MG63 (cell line): ENCODE measurements around the gene CD82. TPM values are rescaled to one million over a fixed set of nuclear protein-coding genes. Genes with fewer than 3 reads are reported as not detected.
A peak's percentile ranks its signal among the peaks of the same experiment; 100 is the strongest.

Experiments used
- DNase-seq: peaks from one replicate; pipeline ENCODE4 v3.0.0-alpha.2; 2020
- H3K27me3 ChIP-seq: fragments of 250-450 bp; sonication (Bioruptor Pico); 2 replicates; pipeline ENCODE4 v1.5.1; 2020; ENCODE audit warnings: mild to moderate bottlenecking, moderate library complexity
- H3K36me3 ChIP-seq: fragments of 250-450 bp; sonication (Bioruptor Pico); 2 replicates; pipeline ENCODE4 v1.5.1; 2020; ENCODE audit warnings: mild to moderate bottlenecking, moderate library complexity
- H3K4me3 ChIP-seq: fragments of 250-450 bp; sonication (Bioruptor Pico); 2 replicates; pipeline ENCODE4 v1.5.1; 2020; ENCODE audit warnings: mild to moderate bottlenecking, moderate library complexity
- H3K9me3 ChIP-seq: fragments of 250-450 bp; sonication (Bioruptor Pico); 2 replicates; pipeline ENCODE4 v1.5.1; 2020; ENCODE audit warnings: mild to moderate bottlenecking, moderate library complexity
- total RNA-seq: library from RNA; depleted of rRNA; stranded (reverse); fragments of >200 nt; shearing (Covaris generic); gene quantifications from 2 replicates; pipeline ENCODE4 v1.2.3, GENCODE V29; 2014; ENCODE audit warnings: low replicate concordance

CD82 gene
- total RNA-seq, 1 experiment from 2014 or later, result 61.3 TPM

DNA sequence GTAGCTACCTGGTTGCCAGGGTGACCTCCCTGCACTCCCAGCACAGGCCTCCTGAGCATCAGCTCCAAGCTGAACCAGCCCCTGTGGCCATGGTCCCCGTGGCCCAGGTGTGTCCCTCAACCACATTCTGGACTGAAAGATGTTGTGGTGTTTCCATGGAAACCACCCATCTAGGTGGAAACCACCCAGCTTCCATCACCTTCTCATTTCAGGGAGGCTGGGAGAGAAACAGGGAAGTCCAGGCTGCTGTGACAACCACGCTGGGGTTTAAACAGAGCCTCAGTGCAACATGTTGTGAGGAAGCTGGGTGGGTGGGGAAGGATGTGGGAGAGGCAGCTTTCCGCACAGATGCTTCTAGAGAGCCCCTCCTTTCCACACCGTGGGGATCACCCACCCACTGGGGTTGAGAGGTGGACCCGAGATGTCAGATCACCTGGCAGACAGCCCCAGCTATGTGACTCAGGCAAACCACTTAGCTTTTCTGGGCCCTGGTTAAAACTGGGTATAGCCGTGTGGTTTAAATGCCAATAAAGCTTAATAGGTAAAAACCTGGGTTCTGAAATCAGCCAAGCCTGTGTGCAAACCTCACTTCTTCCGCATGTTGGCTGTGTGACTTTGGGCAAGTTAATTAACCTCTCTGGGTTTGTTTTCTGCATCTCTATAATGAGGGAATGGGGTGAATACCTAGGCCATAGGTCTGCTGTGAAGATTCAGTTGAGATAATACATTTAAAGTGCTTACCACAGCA, 46.4 kb downstream of the CD82 start:
- no peak for DNase-seq
- Histone ChIP-seq H3K36me3 (peaks cover under 1% of the 10 kb centered on the region; the same call in 1 of the 2 replicates), H3K9me3 (no peaks in the 10 kb centered on the region), H3K27me3 (no peaks in the 10 kb centered on the region), H3K4me3 (no peak overlapping the region)

DNA sequence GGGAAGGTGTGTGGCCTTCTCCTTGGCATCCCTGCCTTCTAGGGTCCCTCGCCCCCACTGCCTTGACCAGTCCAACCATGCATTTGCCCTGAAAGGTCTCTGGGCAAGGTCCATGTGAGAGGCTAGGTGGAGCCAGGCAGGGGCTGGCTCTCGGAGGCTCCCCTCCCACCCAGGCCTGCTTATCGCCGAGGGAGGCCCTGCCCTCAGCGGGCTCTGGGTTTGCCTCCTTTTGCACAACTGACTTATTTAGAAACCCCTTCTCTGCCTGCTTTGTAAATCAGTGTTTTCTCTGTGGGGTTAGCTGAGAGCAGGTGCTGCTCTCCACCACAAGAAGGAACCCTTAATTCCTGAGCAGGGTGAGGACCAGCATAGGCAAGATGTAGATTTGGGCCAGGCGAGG, 47.7 kb downstream of the CD82 start:
- no peak overlapping the region for H3K4me3 ChIP-seq

DNA sequence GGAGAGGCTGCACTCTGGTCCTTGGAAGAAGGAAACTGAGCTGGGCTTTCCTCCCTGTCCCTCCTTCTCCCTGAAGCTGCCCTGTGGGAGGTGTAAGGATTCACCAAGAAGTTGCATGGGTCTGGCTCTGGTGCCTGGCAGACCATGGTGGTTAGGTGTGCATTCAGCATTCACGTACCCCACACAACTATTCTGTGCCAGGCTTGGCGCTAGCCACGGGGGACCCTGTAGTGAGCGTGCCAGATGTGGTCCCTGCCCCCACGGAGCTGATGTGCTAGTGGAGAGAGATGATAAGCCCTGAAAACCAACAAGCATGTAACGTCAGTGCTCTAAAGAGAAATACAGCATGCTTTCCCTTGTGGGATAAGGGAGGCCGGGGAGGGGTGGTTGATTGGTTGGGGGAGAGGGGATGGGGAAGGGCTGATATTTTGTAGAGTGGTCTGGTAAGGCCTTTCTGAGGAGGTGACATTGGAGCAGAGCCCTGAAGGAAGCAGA, 48.9 kb downstream of the CD82 start:
- H3K27me3 ChIP-seq, result no peaks in the 10 kb centered on the region
- H3K36me3 ChIP-seq, result no peaks in the 10 kb centered on the region
- DNase-seq, result no peak
- H3K9me3 ChIP-seq, result no peaks in the 10 kb centered on the region
- no peak overlapping the region for H3K4me3 ChIP-seq

More for the DNA sequence above, 47.7 kb downstream of the CD82 start:
- no peak for DNase-seq
- H3K36me3 ChIP-seq, result no peaks in the 10 kb centered on the region
- H3K9me3 ChIP-seq, result no peaks in the 10 kb centered on the region
- H3K27me3 ChIP-seq, result no peaks in the 10 kb centered on the region

DNA sequence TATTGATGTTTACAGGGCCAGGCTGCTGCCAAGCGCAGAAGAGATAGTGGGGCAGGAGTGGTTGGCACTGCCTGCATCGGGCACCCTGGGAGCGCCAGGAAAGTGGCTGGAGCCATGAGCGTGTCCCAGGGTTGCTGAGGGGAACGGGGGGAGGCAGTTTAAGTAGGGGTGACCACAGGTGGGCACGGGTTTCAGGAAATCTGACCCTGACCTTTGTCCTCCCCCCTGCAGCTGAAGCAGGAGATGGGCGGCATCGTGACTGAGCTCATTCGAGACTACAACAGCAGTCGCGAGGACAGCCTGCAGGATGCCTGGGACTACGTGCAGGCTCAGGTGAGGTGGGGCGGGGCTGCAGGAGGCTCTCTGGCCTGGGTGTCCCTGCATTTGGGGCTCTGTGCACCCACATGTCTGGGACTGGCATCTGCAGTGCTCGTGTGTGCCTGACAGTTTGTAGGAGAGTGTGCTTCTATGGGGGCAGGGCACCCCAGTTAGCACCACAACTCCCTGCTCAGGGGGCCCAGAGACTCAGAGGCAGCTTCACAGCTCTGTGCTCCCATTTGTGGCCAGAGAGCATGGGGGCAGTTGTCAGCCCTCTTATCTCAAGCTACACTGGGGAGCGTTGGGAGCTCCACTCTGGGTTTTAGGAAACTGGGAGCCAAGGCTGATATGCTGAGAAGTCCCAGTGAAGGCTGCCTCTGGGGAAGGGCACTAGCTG, 49.7 kb downstream of the CD82 start:
- no peak overlapping the region for H3K4me3 ChIP-seq
- no peaks in the 10 kb centered on the region for H3K36me3 ChIP-seq
- DNase-seq, result no peak
- H3K9me3 ChIP-seq, result no peaks in the 10 kb centered on the region
- no peaks in the 10 kb centered on the region for H3K27me3 ChIP-seq

DNA sequence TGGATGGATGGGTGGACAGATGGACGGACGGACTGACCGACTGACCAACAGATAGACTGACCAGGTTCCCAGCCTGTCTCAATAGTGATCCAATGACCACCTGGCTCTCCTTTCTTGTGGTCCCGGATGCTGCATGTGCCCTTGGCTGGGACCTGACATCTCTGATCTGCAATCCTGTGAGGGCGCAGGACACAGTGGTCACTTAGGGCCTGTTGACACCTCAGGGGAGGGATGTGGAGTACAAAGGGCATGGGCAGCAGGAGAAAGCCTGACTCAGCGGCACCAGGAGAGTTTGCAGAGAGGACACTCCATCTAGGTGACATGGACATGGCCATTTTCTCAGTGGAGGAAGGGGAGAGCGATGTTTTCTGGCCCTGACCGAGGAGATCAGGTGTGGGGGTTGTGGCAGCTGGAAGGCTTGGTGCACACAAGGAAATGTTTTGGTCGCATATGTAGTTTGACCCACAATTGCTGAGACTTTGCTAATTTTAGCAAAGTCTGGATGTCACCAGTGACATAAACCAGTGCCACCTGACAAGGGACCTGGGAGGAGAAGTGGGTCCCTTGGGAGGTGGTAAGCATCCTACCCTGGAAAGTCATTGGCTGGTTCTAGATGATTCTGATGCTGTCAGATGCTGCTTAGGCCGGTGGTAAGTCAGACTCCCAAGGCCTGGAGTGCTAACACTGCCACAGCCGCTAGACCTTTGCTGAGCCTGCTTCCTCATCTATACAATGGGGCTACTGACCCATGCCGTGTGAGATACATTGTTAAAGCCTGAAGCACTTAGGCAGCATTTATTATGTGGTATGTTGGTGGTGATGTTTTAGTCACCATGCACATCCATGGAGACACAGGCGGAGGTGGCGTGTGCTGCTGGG, 50.7 kb downstream of the CD82 start:
- Histone ChIP-seq H3K36me3 (no peaks in the 10 kb centered on the region), H3K4me3 (no peak overlapping the region), H3K9me3 (no peaks in the 10 kb centered on the region), H3K27me3 (no peaks in the 10 kb centered on the region)
- DNase-seq, result no peak

DNA sequence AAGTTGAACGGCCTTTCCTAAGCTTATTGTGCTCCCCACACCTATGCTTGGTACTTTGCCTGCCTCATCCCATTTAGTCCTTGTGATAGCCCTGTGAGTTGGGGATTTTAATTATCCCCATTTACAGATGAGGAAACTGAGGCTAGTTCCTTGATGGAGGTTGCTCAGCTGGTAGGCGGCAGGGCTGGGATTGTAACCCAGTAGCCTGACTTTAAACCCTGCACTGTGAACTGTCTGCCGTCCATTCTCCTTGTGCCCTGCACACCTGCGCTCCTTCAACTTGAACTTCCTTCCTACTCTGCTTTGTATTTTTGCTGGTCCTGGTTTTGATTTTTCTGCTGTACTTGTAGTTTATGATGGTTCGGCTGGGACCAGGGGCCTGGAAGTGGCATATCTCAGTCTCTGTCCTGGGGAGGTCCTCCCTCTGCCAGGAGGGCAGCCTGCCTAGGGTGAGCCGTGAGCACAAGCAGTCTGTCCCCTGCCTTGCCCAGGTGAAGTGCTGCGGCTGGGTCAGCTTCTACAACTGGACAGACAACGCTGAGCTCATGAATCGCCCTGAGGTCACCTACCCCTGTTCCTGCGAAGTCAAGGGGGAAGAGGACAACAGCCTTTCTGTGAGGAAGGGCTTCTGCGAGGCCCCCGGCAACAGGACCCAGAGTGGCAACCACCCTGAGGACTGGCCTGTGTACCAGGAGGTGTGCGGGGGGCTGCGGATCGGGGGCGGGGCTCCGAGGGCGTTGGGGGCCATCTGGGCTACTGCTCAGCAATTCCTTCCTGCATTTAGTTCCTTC, 52.4 kb downstream of the CD82 start:
- no peak for DNase-seq
- Histone ChIP-seq H3K27me3 (no peaks in the 10 kb centered on the region), H3K4me3 (no peak overlapping the region), H3K9me3 (no peaks in the 10 kb centered on the region), H3K36me3 (peaks cover 3% of the 10 kb centered on the region; the same call in 1 of the 2 replicates)

DNA sequence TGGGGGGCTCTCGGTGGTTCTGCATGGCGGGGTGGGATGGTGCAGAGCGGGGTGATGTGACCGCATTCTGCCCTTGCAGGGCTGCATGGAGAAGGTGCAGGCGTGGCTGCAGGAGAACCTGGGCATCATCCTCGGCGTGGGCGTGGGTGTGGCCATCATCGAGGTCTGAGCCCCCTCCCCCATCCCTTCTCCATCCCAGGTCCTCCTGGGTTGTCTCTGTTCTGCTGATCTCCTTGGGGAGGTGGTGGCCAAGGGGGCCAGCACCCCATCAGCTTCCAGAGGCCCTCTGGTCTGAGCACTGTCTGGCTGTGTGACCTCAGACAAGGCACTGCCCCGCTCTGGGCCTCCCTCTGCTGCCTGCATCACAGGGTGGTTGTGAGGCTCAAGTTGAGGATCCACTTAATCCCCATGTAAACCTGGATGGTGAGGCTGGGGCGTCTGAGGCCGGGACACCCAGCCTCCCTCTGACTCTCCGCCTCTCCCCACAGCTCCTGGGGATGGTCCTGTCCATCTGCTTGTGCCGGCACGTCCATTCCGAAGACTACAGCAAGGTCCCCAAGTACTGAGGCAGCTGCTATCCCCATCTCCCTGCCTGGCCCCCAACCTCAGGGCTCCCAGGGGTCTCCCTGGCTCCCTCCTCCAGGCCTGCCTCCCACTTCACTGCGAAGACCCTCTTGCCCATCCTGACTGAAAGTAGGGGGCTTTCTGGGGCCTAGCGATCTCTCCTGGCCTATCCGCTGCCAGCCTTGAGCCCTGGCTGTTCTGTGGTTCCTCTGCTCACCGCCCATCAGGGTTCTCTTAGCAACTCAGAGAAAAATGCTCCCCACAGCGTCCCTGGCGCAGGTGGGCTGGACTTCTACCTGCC, 53.3 kb downstream of the CD82 start:
- Histone ChIP-seq H3K27me3 (no peaks in the 10 kb centered on the region), H3K4me3 (no peak overlapping the region), H3K36me3 (peaks cover 3% of the 10 kb centered on the region; the same call in 1 of the 2 replicates), H3K9me3 (no peaks in the 10 kb centered on the region)
- no peak for DNase-seq

DNA sequence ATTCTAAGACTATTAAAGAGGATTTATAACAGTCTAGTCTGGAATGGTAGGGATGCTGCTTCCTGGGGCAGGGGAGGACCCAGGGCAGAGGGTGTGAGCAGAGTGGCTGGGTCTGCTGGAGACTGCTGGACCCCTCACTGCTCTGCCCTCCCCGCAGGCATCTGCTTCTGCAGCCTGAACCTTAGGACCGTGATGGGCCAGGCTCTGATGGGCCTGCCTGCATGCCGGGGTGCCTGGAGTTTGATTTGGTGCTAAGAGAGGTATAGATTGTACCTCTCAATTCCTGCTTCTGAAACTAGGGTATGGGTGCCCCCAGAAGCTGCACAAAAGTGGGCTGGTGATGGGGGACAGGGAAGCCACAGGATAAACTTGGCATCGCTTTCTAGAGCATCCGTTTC, 54.9 kb downstream of the CD82 start:
- Histone ChIP-seq H3K4me3 (no peak overlapping the region), H3K27me3 (no peaks in the 10 kb centered on the region), H3K36me3 (peaks cover 3% of the 10 kb centered on the region; the same call in 1 of the 2 replicates), H3K9me3 (no peaks in the 10 kb centered on the region)
- DNase-seq, result no peak

DNA sequence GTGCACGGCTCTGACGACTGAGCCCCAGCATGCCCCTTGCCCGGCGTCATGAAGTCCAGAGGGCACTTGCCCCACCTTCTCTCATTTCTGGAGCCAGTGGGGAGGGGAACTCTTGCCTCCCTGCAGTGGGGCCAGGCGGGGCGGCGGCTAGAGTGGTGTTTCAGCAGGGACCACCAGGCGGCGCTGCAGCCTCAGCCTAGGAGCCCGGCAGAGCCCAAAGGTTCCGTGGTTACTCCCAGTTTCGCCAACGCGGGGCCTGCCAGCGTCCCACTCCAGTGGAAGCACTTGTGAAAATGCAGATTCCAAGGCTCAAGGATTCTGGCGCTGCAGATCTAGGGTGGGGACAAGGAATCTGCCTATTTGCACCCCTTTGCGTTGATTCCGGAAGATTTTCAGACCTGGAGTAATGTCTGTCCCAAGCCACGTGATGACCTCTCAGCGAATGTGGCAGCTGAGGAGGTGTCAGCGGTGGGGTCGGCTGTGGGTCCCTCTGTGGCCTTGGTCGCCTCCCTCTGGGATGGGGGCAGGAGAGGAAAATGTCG, 55.7 kb downstream of the CD82 start:
- H3K9me3 ChIP-seq, result no peaks in the 10 kb centered on the region
- no peaks in the 10 kb centered on the region for H3K27me3 ChIP-seq
- DNase-seq, result peak; percentile 67
- H3K4me3 ChIP-seq, result no peak overlapping the region
- H3K36me3 ChIP-seq, result peaks cover 3% of the 10 kb centered on the region; the same call in 1 of the 2 replicates

DNA sequence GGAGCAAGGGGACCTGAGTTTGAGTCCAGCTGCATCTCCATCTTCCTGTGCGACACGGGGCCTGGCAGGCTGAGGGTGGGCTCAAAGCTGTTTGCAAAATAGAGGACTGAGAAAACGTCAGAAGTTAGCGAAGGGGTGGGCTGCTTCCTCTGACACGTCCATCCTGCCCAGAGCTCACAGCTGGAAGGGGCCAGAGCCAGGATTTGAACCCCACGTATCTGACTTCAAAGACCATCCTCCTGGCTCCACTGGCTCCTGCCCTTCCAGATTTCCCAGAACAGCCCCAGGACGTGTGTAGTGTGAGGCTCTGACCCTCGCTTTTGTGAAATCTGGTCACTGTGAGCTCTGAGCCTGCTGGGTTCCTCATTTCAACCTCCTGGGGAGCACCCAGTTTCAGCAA, 56.3 kb downstream of the CD82 start:
- no peak for DNase-seq
- Histone ChIP-seq H3K36me3 (peaks cover 3% of the 10 kb centered on the region; the same call in 1 of the 2 replicates), H3K9me3 (no peaks in the 10 kb centered on the region), H3K27me3 (no peaks in the 10 kb centered on the region), H3K4me3 (no peak overlapping the region)

DNA sequence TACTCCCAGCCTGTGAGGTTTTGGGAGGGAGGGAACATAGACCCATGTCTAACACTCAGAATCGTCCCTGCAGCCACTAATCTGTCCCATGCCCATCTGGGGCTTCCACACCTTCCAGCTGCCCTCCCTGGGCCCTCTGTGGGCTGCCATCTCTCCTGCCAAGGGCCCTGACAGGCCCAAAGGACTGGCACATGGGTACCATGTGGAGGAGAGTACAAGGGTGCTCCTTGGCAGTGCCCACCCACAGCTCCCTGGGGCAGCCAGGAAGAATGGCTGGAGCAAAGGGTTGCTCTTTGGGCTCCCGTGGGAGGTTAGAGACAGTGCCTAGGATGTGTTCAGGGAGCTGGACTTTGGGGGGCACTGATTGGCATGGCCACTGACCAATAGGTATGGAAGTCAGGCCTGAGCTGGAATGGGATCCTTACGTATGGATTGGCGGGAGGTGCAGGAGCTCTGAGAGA, 56.8 kb downstream of the CD82 start:
- Histone ChIP-seq H3K9me3 (no peaks in the 10 kb centered on the region), H3K27me3 (no peaks in the 10 kb centered on the region)
- no peak for DNase-seq

DNA sequence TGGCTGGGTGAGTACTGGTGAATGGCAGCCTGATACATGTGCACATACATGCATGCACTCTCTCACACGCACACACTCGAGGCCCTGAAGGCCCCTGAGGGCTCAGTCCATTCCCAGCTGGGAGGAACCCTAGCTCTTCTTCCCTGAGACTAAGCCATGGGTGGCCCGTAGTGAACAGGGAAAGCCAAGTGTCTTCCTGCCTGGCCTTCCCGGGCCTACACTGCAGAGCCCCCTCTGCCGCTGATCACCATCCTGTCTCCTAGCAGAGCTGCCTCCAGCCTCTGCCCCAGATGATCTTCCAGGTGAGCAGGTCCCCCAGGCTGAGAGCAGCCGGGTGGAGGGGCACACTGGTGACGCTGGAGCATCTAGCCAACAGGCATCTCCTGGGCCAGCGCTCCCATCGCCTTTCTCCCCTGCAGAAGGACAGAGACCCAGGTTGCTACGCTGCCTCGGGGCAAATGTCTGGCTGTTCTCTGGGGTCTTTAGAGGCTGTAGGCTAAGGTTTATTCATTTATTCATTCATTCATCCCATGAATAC, 57.3 kb downstream of the CD82 start:
- no peaks in the 10 kb centered on the region for H3K27me3 ChIP-seq
- H3K36me3 ChIP-seq, result peaks cover 3% of the 10 kb centered on the region; the same call in 1 of the 2 replicates
- H3K9me3 ChIP-seq, result no peaks in the 10 kb centered on the region
- DNase-seq, result no peak
- no peak overlapping the region for H3K4me3 ChIP-seq

More for the DNA sequence above, 56.8 kb downstream of the CD82 start:
- Histone ChIP-seq H3K4me3 (no peak overlapping the region), H3K36me3 (peaks cover 3% of the 10 kb centered on the region; the same call in 1 of the 2 replicates)

DNA sequence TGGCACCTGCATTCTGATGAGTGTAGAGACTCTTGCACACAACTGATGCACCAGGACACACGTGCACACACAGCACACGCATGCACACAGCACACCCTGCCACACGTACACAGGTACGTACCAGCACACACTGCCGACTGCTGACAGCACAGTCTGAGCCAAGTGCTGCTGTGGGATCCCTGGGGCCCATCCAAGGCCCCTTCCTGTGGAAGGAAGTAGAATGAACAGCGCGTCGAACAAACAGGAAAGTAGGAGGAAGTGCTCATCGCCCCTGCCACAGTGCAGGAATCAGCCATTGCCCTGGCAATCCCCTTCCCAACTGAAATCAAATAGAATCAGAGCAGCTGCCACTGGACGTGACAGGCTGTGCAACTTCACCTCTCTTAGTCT, 57.9 kb downstream of the CD82 start:
- no peak overlapping the region for H3K4me3 ChIP-seq
- H3K27me3 ChIP-seq, result no peaks in the 10 kb centered on the region
- H3K9me3 ChIP-seq, result no peaks in the 10 kb centered on the region
- no peak for DNase-seq
- H3K36me3 ChIP-seq, result peaks cover 3% of the 10 kb centered on the region; the same call in 1 of the 2 replicates

DNA sequence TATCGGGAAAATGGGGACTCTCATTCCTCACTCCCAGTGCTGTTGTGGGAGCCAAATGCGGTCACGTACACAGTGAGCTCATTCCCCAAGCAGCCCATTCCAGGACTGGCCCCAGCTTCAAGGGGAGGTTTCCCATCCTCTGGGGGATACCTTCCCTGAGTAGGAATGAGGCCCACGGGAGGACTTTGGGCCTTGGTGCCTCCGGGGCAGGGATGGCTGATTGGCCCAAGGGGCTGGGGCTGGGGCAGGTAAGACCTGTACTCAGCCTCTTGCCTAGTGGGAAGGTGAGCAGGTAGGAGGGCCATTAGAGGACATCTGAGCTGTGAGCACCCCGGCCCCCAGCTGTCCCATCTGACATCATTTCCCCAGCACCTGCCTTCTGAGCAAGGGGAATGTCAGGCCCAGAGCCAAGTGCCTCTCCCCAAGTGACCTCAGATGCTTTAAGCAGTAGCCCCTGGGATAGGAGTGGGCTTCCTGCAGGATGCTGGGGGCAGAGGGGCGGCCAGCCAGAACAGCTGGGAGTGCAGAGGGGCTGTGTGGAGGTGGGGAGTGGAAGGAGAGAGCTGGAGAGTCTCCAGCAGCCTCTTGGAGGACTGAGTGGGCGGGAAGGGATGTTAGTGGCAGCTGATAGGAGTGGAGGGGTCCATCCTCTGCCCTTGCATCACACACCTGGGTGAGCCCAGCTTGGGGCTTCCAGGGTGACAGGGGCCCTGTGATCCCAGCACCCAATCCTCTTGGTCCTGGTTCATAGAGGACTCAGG, 58.4 kb downstream of the CD82 start:
- no peaks in the 10 kb centered on the region for H3K27me3 ChIP-seq
- no peak overlapping the region for H3K4me3 ChIP-seq
- no peaks in the 10 kb centered on the region for H3K9me3 ChIP-seq
- DNase-seq, result no peak
- H3K36me3 ChIP-seq, result peaks cover 3% of the 10 kb centered on the region; the same call in 1 of the 2 replicates
